ENCODE measurements around the gene PDE6G. TPM values are rescaled to one million over a fixed set of nuclear protein-coding genes. Genes with fewer than 3 reads are reported as not detected.
"Not testable (repeated sequence)": the region's sequence is repeated elsewhere in the genome, so short reads cannot be mapped to it uniquely, and the experiment has no call there.

PDE6G gene
- total RNA-seq, 4 donors from 2014 or later: 0.98 TPM; not detected in 3

GRCh38 chr17:81680150-81680549, 23.8 kb upstream of the PDE6G start:
- Histone ChIP-seq H3K9me3 (no peaks in the 10 kb centered on the region), H3K27ac (replicated peaks in 1 of 4) (no peak overlapping the region), H3K4me1 (peaks cover 23 to 37% (median 31%) of the 10 kb centered on the region in 4 donors), H3K27me3 (no peaks in the 10 kb centered on the region), H3K36me3 (peaks cover 0 to 21% (median 10%) of the 10 kb centered on the region in 4 donors), H3K4me3 (no peak overlapping the region)
- DNase-seq (ENCODE audit: extremely low spot score): no peak
- no peak for TF ChIP-seq POLR2A (IDR thresholded peaks at IDR 0.05; ENCODE audit: low read depth)
- TF ChIP-seq EP300 (IDR thresholded peaks at IDR 0.05): no peak
- TF ChIP-seq POLR2AphosphoS5 (IDR thresholded peaks at IDR 0.05): no peak
- no peak for TF ChIP-seq CTCF (IDR thresholded peaks at IDR 0.05)
- intact Hi-C loops (cut with DNase I): no loop called here
- 83% methylated on average over 10 of the region's 11 CpGs for WGBS

- TF ChIP-seq POLR2AphosphoS5 (IDR thresholded peaks at IDR 0.05) (no peak), POLR2A (IDR thresholded peaks at IDR 0.05; ENCODE audit: low read depth) (no peak), CTCF (IDR thresholded peaks at IDR 0.05) (no peak), EP300 (IDR thresholded peaks at IDR 0.05) (no peak)
- intact Hi-C loops (cut with DNase I): no loop called here
- H3K27ac ChIP-seq (replicated peaks in 1 of 4): no peak overlapping the region
These were observed 20.6 kb upstream of the PDE6G start for GRCh38 chr17:81676906-81677305.

GRCh38 chr17:81675515-81676221, 19.3 kb upstream of the PDE6G start:
- H3K4me1 ChIP-seq; DNase-seq (ENCODE audit: extremely low spot score); intact Hi-C loops (cut with DNase I); H3K27me3 ChIP-seq; H3K27ac ChIP-seq (replicated peaks in 1 of 4); H3K4me3 ChIP-seq; H3K9me3 ChIP-seq: not testable (repeated sequence)
- H3K36me3 ChIP-seq: peaks cover 27 to 48% (median 41%) of the 10 kb centered on the region in 4 donors
- 40% methylated on average over 18 of the region's 18 CpGs for WGBS
- TF ChIP-seq POLR2AphosphoS5 (IDR thresholded peaks at IDR 0.05): peak in 1 of 2 donors; percentile 6
- peak; percentile 43 to 70 (median 69) for TF ChIP-seq CTCF (IDR thresholded peaks at IDR 0.05)

More at GRCh38 chr17:81676906-81677305, 20.6 kb upstream of the PDE6G start:
- WGBS: 90% methylated on average over 16 of the region's 17 CpGs
- Histone ChIP-seq H3K4me3 (no peak overlapping the region), H3K27me3 (no peaks in the 10 kb centered on the region), H3K4me1 (peaks cover 7 to 13% (median 9%) of the 10 kb centered on the region in 4 donors), H3K9me3 (no peaks in the 10 kb centered on the region), H3K36me3 (peaks cover 22 to 48% (median 36%) of the 10 kb centered on the region in 4 donors)
- DNase-seq (ENCODE audit: extremely low spot score): no peak

GRCh38 chr17:81673561-81674258, 17.4 kb upstream of the PDE6G start:
- Histone ChIP-seq H3K27me3 (no peaks in the 10 kb centered on the region), H3K4me1 (peaks cover 3 to 10% (median 5%) of the 10 kb centered on the region in 4 donors), H3K4me3 (no peak overlapping the region), H3K36me3 (peaks cover 27 to 61% (median 59%) of the 10 kb centered on the region in 4 donors), H3K9me3 (no peaks in the 10 kb centered on the region), H3K27ac (replicated peaks in 1 of 4) (no peak overlapping the region)
- intact Hi-C loops (cut with DNase I): no loop called here
- DNase-seq (ENCODE audit: extremely low spot score): no peak
- no peak for TF ChIP-seq POLR2AphosphoS5 (IDR thresholded peaks at IDR 0.05)
- no peak for TF ChIP-seq EP300 (IDR thresholded peaks at IDR 0.05)
- no peak for TF ChIP-seq CTCF (IDR thresholded peaks at IDR 0.05)
- TF ChIP-seq POLR2A (IDR thresholded peaks at IDR 0.05; ENCODE audit: low read depth): no peak
- WGBS: 80% methylated on average over 17 of the region's 18 CpGs
